AML-193 (cell line): ENCODE results near the gene TNRC6B.
"Not testable (repeated sequence)": the region's sequence is repeated elsewhere in the genome, so short reads cannot be mapped to it uniquely, and the experiment has no call there.

Experiments
- DNase-seq, 2 experiments: peaks; one replicate each; lab custom pipeline; 2025; lab: John Stamatoyannopoulos, UW

The TNRC6B gene

GRCh38 chr22:40289991-40290459 lies 112.3 kb downstream of the TNRC6B start:
- DNase-seq, result no peak

DNA sequence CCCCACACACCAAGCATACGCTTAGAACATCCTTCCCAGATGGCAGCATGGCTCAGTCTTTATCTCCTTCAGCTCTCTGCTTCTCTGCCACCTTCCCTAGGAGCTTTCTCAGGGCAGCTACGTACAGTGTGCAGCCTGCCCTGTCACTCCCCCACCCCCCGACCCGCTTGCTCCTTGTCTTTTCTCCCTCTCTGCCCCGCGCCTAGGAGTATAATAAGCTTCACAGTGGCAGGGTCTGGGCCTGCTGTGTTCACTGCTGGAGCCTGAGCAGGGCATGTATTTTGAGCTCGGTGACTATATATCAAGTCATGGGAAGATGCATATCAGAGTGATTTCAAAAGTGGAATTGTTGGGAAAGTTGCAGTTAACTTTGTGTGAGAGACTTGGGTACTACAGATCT lies 112.8 kb downstream of the TNRC6B start:
- DNase-seq, result no peak

GRCh38 chr22:40294696-40295095 lies 117.0 kb downstream of the TNRC6B start:
- DNase-seq, result no peak

DNA sequence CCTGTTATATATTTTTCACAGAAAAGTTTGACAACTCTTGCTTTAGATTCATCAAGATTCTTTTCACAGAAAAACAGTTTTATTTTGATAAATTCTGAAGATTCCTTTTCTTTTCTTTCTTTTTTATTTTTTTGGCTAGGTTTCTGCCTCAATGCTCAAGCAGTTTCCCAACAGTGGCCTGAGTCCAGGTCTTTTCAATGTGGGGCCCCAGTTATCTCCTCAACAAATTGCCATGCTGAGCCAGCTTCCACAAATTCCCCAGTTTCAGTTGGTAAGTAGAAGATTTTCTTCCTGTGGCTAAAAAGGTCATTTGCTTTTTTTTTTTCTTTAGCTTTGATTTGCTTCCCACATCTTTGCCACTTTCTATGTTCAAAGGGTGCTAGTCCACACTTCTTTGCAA lies 122.6 kb downstream of the TNRC6B start:
- no peak for DNase-seq

DNA sequence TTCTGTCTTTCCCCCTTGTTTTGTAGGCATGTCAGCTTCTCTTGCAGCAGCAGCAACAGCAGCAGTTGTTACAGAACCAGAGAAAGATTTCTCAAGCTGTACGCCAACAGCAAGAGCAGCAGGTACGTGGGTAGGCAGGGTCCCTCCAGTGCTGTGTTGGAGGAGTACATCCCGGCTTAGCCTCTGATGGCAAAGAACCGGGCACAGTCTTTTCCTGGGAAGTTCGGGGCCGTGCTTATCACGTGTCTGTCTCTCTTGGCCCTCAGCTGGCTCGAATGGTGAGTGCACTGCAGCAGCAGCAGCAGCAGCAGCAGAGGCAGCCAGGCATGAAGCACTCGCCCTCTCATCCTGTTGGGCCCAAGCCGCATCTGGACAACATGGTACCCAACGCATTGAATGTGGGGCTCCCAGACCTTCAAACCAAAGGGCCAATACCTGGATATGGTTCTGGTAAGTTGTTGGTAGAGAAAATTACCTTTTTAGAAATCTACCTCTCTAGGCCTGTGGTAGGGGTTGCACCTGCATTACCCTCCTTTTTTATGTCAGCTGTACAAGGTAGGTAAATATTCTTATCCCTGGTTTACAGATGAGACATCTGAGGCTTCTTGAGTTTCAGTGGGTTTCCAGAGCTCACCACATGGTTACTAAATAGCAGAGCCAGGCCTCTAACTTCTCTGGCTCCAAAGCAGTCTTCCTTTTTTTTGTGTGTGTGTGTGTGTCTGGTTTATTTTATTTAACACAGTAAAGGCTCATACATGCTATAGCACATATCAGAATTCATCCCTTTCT lies 123.4 kb downstream of the TNRC6B start:
- no peak for DNase-seq

- DNase-seq, result no peak
Observed at GRCh38 chr22:40302149-40302548, 124.4 kb downstream of the TNRC6B start.

- no peak for DNase-seq
Observed at GRCh38 chr22:40305625-40306024, 127.9 kb downstream of the TNRC6B start.

DNA sequence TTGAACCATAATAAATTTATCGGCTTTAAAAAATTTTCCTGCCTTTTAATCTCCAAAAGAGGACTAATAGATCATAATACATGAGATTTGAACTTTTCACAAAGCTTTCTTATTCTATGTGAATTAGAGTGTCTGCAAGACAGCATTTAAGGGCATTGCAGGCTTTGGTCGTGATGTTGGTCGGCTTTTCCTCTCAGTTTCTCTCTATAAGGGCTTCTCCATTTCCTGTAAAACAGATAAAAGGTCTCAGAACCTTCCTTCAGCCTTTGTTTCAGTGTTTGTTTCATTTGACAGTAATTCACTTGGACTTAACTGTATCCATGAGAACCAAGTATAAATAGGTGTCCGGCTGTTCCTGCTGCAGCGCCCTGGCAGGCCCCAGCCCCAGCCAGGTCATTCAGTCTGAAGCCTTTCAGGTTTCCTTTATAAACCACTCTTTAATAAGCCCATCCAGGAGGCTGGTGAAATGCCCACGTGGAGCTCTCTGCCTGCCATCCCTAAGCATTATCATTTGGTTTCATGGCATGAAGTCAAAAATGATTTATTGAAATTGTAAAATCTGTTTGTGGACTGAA lies 131.4 kb downstream of the TNRC6B start:
- no peak for DNase-seq

DNA sequence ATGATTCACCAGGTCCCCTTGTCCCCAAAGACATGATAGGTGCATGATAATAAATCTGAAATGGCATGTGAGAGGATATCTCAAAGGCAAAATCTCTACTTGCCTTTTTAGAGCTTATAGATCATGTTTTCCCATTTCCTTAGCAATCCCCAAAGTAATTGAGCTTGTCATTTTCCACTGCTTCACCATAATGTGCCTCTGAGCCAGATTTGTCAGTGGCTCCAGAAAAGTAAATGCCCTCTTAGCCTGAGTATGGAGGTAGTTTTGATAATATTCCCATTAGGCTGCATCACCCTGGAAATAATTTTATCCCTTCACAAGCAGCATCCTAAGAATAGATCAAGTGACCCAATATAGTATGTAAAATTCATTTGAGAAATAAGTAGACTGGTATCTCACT lies 131.9 kb downstream of the TNRC6B start:
- DNase-seq, result no peak

DNA sequence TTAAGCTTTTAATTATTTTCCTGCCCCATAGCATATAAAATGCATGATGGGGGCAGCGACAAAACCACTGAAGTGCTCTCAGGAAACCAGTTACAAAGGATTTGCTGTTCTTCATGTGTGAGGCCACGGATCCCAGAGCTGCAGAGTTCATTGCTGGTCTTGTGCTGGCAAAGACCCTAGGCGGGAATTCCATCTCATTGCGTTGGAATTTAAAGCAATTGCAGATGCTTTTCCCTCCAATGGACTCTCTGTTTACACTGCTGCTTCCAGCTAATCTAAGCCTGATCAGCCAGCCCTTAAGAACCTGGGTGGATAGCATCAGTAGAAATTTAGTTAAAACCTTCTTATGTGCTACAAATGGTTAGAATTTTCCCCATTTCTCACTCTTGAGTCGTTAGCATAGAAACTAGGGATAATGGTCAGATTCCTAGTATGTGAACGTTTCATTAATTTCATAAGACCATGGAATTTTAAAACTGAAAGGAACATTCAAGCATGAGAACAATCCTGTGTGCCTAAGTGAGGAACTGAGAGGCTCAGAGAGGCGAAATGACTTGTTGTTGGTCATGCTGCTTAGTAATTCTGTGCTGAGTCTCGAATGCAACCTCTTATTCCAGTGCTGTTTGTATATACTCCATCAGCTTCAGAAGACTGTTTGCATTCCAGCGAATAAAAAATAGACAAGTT lies 132.5 kb downstream of the TNRC6B start:
- no peak for DNase-seq

DNA sequence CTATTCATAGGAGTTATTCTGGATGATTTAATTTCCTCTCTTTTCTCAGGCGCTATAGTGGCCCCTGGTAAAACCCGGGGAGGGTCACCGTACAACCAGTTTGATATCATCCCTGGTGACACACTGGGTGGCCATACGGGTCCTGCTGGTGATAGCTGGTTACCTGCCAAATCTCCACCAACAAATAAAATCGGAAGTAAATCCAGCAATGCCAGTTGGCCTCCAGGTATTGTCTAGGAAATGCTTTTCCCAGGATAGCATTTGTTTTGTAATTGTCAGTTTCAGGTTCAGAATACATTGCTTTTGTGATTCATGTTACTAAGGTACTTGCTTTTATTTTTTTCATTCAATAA lies 133.0 kb downstream of the TNRC6B start:
- DNase-seq, result no peak

GRCh38 chr22:40311646-40312045 lies 133.9 kb downstream of the TNRC6B start:
- DNase-seq, result not testable (repeated sequence)

GRCh38 chr22:40312050-40312449 lies 134.3 kb downstream of the TNRC6B start:
- no peak for DNase-seq

DNA sequence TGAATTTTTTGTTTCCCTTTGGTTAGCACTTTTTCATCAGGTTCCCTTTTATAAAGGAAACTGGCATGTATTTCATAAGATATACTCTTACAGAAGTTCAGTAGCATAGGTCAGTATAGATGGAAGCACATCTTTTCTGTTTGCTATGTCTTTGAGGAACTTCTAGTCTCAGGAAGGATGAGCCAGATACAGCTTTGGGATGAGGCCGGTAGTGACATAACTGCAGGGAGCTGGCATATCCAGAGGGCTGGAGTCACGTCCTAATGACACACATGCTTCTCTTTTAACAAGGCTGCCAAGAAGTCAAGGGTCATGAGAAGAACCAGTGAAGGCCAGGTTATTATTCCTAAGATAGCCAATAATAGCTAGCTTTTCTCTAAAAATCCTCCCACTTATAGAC lies 135.3 kb downstream of the TNRC6B start:
- DNase-seq, result peak; percentile 76 to 84

DNA sequence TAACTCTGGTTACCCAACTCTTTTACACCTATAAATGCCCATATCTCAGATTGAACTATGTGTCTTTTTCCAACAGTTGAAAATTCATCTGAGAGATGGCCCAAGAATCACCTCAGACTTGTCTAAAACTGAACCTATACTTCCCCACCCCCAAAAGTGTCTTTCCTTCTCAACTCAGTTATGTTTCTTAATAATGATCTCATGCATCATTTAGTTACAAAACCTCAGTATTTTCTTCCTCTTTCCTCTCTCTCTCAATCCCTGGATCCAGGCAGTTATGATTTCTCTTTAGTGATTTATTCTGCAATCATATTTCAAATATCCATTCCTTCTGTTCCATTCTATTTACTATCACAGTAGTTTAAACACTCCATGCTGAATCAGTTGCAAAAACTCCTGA lies 136.3 kb downstream of the TNRC6B start:
- DNase-seq, result peak; percentile 47 to 51

- no peak for DNase-seq
Observed at GRCh38 chr22:40320687-40321086, 143.0 kb downstream of the TNRC6B start.

- DNase-seq, result no peak
Observed at GRCh38 chr22:40322021-40322420, 144.3 kb downstream of the TNRC6B start.

GRCh38 chr22:40322818-40323447 lies 145.2 kb downstream of the TNRC6B start:
- no peak for DNase-seq

GRCh38 chr22:40323681-40324171 lies 146.0 kb downstream of the TNRC6B start:
- DNase-seq, result no peak

DNA sequence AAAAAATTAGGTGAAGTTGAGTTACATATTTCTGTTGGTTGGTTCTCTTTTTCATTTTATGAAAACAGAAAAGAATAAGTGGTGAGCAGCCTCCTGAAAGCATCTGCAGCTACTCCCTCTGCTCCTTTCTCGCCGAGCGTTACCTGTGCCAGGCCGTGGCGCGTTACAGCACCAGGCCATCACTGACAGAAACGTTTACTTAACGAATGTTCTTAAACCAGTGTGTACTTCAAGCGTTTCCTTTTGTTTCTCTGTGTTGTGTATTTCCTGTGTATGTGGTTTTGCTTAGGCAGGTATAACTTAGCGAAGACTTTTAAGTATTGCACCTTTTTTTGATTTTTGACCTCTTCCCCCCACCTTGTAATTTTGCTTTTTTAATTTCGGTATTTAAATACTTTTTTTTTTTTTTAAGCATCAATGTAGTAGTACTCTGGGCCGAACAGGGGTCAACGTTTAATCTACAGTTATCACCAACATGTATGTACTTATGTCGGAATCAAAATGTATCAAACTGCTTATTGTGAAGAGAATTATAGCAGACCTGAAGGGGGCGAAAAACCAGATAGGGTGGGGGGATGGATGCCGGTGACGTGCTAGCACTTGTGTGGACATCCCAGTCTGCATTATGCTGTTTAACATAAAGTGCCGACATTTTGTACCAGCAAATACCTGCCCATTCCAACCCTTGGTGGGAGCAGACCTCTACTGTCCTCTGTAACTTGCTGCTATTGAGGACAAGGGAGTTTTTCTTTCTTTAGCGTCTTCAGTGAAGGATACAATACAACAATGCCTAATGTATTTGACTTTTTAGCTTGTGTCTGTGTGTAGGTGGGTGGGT lies 147.0 kb downstream of the TNRC6B start:
- no peak for DNase-seq

DNA sequence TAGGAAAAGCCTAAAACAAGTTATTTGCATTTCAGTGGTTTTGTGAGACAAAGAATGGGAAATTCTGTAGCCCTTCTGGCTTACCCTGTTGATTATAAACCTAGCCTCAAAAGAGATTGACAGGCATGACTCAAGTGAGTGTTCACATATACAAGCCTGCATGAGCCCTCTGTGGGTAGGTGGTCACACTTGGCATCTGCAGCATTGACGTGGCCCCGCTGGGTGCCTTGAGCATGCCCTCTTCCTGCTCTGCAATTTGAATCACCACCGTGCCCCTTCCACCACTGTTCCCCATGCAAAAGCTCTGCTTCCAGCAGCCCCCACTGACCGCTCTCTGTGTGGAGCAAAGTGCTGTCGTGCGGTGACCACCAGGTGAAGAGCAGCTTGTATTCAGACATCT lies 147.6 kb downstream of the TNRC6B start:
- DNase-seq, result no peak
